GM12891 (cell line): Measurements from ENCODE around the gene GAL3ST1.
"Not testable (repeated sequence)": the region's sequence is repeated elsewhere in the genome, so short reads cannot be mapped to it uniquely, and the experiment has no call there.

ENCODE experiments used
- DNase-seq: peaks from one replicate; pipeline ENCODE4 v3.0.0; 2011; ENCODE audit warnings: low spot score; ENCODE audit not compliant: insufficient read length
- FAIRE-seq: peaks from 2 replicates; lab custom pipeline; 2011; peaks lifted over from hg19 to GRCh38; lab: Jason Lieb, UNC
- PAX5 ChIP-seq: IDR thresholded peaks from 2 replicates; pipeline ENCODE4 v1.6.1; 2011; ENCODE audit warnings: low read length, moderate library complexity, mild to moderate bottlenecking; ENCODE audit not compliant: insufficient read depth, severe bottlenecking
- POLR2A ChIP-seq: IDR thresholded peaks from 2 replicates; pipeline ENCODE4 v1.6.1; 2011; ENCODE audit warnings: low read depth, low read length, control low read depth
- POLR2AphosphoS5 ChIP-seq: IDR thresholded peaks from 2 replicates; pipeline ENCODE4 v1.6.1; 2011; ENCODE audit warnings: low read depth, low read length, control low read depth
- POU2F2 ChIP-seq: IDR thresholded peaks from 2 replicates; pipeline ENCODE4 v1.6.1; 2011; ENCODE audit warnings: low read depth, mild to moderate bottlenecking, control low read depth, low read length, moderate library complexity
- SPI1 ChIP-seq: IDR thresholded peaks from 2 replicates; pipeline ENCODE4 v1.6.1; 2011; ENCODE audit warnings: low read depth, low read length, control low read depth
- TAF1 ChIP-seq: IDR thresholded peaks from 2 replicates; pipeline ENCODE4 v1.6.1; 2011; ENCODE audit warnings: low read depth, low read length, control low read depth

The GAL3ST1 gene

GRCh38 chr22:30557243-30557642 lies 17.2 kb downstream of the GAL3ST1 start:
- TF ChIP-seq POLR2AphosphoS5 = no peak
- no peak for TF ChIP-seq TAF1
- TF ChIP-seq PAX5 = no peak
- TF ChIP-seq POLR2A = no peak
- TF ChIP-seq SPI1 = no peak
- no peak for TF ChIP-seq POU2F2
- FAIRE-seq = no peak
- DNase-seq = no peak

GRCh38 chr22:30556388-30556787 lies 18.1 kb downstream of the GAL3ST1 start:
- no peak for DNase-seq
- no peak for TF ChIP-seq SPI1
- FAIRE-seq = no peak

GRCh38 chr22:30555282-30556210 lies 18.9 kb downstream of the GAL3ST1 start:
- DNase-seq (no peak), FAIRE-seq (no peak)
- TF ChIP-seq POLR2AphosphoS5 = no peak
- no peak for TF ChIP-seq PAX5
- TF ChIP-seq POU2F2 = no peak
- no peak for TF ChIP-seq SPI1
- TF ChIP-seq POLR2A = no peak
- no peak for TF ChIP-seq TAF1

DNA sequence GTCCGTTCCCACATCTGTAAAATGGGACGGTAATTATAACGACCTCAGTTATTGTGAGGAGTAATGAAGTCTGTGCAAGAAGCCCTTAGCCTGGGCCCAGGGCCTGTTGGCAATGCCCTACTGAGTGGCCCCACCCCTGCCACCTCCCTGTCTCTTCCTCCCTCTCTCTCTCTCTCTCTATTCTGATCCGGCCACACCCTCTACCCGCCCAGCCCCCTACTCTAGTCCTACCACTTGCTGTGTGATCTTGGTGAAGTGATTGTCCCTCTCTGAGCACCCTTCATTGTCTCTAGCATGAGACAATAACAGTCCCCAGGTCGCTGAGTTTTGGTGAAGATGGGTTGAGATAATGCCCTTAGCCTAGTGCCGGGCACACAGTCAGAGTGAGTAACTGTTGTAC lies 20.5 kb downstream of the GAL3ST1 start:
- DNase-seq (no peak), FAIRE-seq (no peak)
- no peak for TF ChIP-seq POU2F2
- TF ChIP-seq TAF1 = no peak
- no peak for TF ChIP-seq SPI1
- TF ChIP-seq POLR2A = no peak
- no peak for TF ChIP-seq PAX5
- TF ChIP-seq POLR2AphosphoS5 = no peak

DNA sequence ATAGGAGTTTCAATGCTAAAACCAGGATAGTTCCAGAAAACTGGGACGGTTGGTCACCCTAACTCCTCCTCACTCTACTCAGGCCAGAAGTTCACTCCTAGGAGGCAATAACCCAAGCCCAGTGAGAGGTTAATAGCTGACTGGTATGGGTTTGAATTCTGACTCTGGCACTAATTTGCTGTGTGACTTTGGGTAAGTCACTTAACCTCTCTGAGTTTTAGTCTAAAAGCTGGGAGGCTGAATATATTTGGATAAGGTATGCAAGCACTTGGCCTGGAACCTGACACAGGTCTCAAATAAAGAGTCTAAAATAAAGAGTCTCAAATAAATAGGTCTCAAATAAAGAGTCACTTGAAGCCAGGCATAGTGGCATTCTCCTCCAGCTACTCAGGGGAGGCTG lies 21.7 kb downstream of the GAL3ST1 start:
- TF ChIP-seq PAX5 (no peak), POLR2AphosphoS5 (no peak), TAF1 (no peak), POLR2A (no peak), SPI1 (no peak), POU2F2 (no peak)
- FAIRE-seq = no peak
- no peak for DNase-seq

DNA sequence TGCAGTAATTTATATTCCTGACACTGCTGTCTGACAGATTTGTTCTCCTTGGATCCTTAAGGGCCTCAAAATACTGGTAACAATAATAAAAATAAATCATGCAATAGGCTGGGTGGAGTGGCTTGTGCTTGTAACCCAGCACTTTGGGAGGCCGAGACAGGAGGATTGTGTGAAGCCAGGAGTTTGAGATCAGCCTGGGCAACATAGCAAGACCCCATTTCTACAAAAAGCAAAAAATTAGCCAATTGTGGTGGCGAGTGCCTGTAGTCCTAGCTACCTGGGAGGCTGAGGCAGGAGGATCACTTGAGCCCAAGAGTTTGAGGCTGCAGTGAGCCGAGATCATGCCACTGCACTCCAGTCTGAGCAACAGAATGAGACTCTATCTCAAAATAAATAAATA lies 22.7 kb downstream of the GAL3ST1 start:
- FAIRE-seq, DNase-seq: not testable (repeated sequence)

- TF ChIP-seq SPI1 (no peak), TAF1 (no peak)
- DNase-seq (no peak), FAIRE-seq (no peak)
These were observed 27.3 kb downstream of the GAL3ST1 start for GRCh38 chr22:30547188-30547587.

DNA sequence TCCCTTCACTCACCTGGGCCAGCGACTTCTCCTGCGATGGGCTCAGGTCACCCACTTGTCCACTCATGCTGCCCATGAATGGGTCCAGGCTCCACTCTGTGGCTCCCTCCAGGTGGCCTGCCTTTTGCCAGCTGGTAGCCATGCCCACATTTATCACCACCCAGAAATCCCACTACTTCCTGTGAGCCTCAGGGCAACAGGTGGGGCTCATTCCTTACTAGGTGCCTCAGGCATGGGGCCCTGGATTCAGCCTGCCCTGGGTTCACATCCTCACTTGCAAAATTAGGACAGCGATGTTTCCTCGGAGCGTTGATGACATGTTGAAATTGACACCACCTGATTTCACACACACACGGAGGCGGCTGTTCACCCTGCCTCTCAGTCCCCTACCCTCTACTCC lies 27.8 kb downstream of the GAL3ST1 start, which contains the start of gene SEC14L6:
Gene SEC14L6 (minus strand): TSS at position 126 of the 400 bp plus-strand sequence. CDS start 59 bp downstream, at position 67.
- TF ChIP-seq SPI1 = no peak
- DNase-seq (no peak), FAIRE-seq (no peak)

DNA sequence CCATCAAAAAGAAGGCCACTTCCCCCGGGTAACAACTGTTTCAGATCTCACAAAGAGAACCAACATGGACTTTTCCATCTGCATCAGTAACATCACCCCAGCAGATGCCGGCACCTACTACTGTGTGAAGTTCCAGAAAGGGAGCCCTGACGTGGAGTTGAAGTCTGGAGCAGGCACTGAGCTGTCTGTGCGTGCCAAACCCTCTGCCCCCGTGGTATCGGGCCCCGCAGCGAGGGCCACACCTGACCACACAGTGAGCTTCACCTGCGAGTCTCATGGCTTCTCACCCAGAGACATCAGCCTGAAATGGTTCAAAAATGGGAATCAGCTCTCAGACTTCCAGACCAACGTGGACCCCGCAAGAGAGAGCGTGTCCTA lies 31.7 kb downstream of the GAL3ST1 start:
- TF ChIP-seq TAF1 (no peak), PAX5 (no peak), POLR2A (no peak), POLR2AphosphoS5 (no peak), SPI1 (no peak)
- FAIRE-seq = no peak
- DNase-seq = no peak

GRCh38 chr22:30541961-30542810 lies 32.3 kb downstream of the GAL3ST1 start:
- DNase-seq = no peak
- no peak for FAIRE-seq
- TF ChIP-seq POLR2A (no peak), PAX5 (no peak), POU2F2 (no peak), POLR2AphosphoS5 (no peak), SPI1 (no peak), TAF1 (no peak)

DNA sequence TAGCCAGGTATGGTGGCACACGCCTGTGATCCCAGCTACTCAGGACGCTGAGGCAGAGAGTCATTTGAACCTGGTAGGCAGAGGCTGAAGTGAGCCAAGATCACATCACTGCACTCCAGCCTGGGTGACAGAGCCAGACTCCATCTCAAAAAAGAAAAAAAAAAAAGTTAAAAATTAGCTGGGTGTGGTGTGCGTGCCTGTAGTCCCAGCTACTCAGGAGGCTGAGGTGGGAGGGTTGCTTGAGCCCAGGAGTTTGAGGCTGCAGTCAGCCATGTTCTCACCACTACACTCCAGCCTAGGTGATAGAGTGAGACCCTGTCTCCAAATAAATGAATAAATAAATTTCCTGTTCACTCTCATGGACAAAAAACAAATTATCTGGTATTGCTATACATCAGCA lies 33.0 kb downstream of the GAL3ST1 start:
- not testable (repeated sequence) for DNase-seq, FAIRE-seq
